ENCODE measurements around the gene FAM76B.
"Not testable (repeated sequence)": the region's sequence is repeated elsewhere in the genome, so short reads cannot be mapped to it uniquely, and the experiment has no call there.

FAM76B gene

GRCh38 chr11:95789506-95790122 lies at the start of gene FAM76B:
TSS of gene FAM76B (minus strand) at chr11:95789782. CDS start at chr11:95789478, 304 bp downstream.
- in situ Hi-C loops (cut with HindIII; ENCODE audit: low sequenced_read_pairs): loop anchor here (5.0 kb wide), 1 partner anchor 608 kb away; no protein-coding TSS in a partner anchor

GRCh38 chr11:95835768-95836488 lies 46.3 kb upstream of the FAM76B start:
- in situ Hi-C loops (cut with HindIII; ENCODE audit: low sequenced_read_pairs): loop anchor here (25.0 kb wide), 1 partner anchor 101 kb away; no protein-coding TSS in a partner anchor

- in situ Hi-C loops (cut with HindIII; ENCODE audit: low sequenced_read_pairs): loop anchor here (25.0 kb wide), 1 partner anchor 102 kb away; no protein-coding TSS in a partner anchor
Measured at GRCh38 chr11:95835351-95835750, 45.8 kb upstream of the FAM76B start.

- in situ Hi-C loops (cut with HindIII; ENCODE audit: low sequenced_read_pairs): loop anchor here (25.0 kb wide), 1 partner anchor 104 kb away; no protein-coding TSS in a partner anchor
Measured at GRCh38 chr11:95833378-95833777, 43.8 kb upstream of the FAM76B start.

- in situ Hi-C loops (cut with HindIII; ENCODE audit: low sequenced_read_pairs): loop anchor here (25.0 kb wide), 1 partner anchor 105 kb away; no protein-coding TSS in a partner anchor
Measured at GRCh38 chr11:95832763-95833162, 43.2 kb upstream of the FAM76B start.

GRCh38 chr11:95831198-95831883 lies 41.8 kb upstream of the FAM76B start:
- in situ Hi-C loops (cut with HindIII; ENCODE audit: low sequenced_read_pairs): loop anchor here (25.0 kb wide), 1 partner anchor 106 kb away; no protein-coding TSS in a partner anchor

- in situ Hi-C loops (cut with HindIII; ENCODE audit: low sequenced_read_pairs): loop anchor here (25.0 kb wide), 1 partner anchor 108 kb away; no protein-coding TSS in a partner anchor
Measured at GRCh38 chr11:95829580-95830259, 40.1 kb upstream of the FAM76B start.

GRCh38 chr11:95827696-95828095 lies 38.1 kb upstream of the FAM76B start:
- in situ Hi-C loops (cut with HindIII; ENCODE audit: low sequenced_read_pairs): loop anchor here (25.0 kb wide), 1 partner anchor 110 kb away; no protein-coding TSS in a partner anchor

GRCh38 chr11:95821640-95822039 lies 32.1 kb upstream of the FAM76B start:
- in situ Hi-C loops (cut with HindIII; ENCODE audit: low sequenced_read_pairs): no loop called here

GRCh38 chr11:95816037-95816436 lies 26.5 kb upstream of the FAM76B start:
- in situ Hi-C loops (cut with HindIII; ENCODE audit: low sequenced_read_pairs): no loop called here

- in situ Hi-C loops (cut with HindIII; ENCODE audit: low sequenced_read_pairs): not testable (repeated sequence)
Measured at GRCh38 chr11:95811052-95811451, 21.5 kb upstream of the FAM76B start.

GRCh38 chr11:95806464-95806863 lies 16.9 kb upstream of the FAM76B start:
- in situ Hi-C loops (cut with HindIII; ENCODE audit: low sequenced_read_pairs): not testable (repeated sequence)

- in situ Hi-C loops (cut with HindIII; ENCODE audit: low sequenced_read_pairs): no loop called here
Measured at GRCh38 chr11:95805869-95806268, 16.3 kb upstream of the FAM76B start.

- in situ Hi-C loops (cut with HindIII; ENCODE audit: low sequenced_read_pairs): no loop called here
Measured at GRCh38 chr11:95803973-95804372, 14.4 kb upstream of the FAM76B start.

GRCh38 chr11:95802806-95803205 lies 13.2 kb upstream of the FAM76B start:
- in situ Hi-C loops (cut with HindIII; ENCODE audit: low sequenced_read_pairs): no loop called here

GRCh38 chr11:95800438-95800837 lies 10.9 kb upstream of the FAM76B start:
- in situ Hi-C loops (cut with HindIII; ENCODE audit: low sequenced_read_pairs): no loop called here

- in situ Hi-C loops (cut with HindIII; ENCODE audit: low sequenced_read_pairs): no loop called here
Measured at GRCh38 chr11:95799546-95799945, 10.0 kb upstream of the FAM76B start.

GRCh38 chr11:95796501-95796900 lies 6.9 kb upstream of the FAM76B start:
- in situ Hi-C loops (cut with HindIII; ENCODE audit: low sequenced_read_pairs): no loop called here

GRCh38 chr11:95795627-95796295 lies 6.2 kb upstream of the FAM76B start:
- in situ Hi-C loops (cut with HindIII; ENCODE audit: low sequenced_read_pairs): no loop called here

- in situ Hi-C loops (cut with HindIII; ENCODE audit: low sequenced_read_pairs): loop anchor here (5.0 kb wide), 1 partner anchor 603 kb away; no protein-coding TSS in a partner anchor
Measured at GRCh38 chr11:95794086-95794485, 4.5 kb upstream of the FAM76B start.
